22Rv1 (cell line): Measurements from ENCODE around the gene ZNF423.

ENCODE experiments used
- H3K27ac ChIP-seq: fragments of 450-650 bp; 2 replicates; pipeline ENCODE4 v1.5.1; 2017
- CTCF ChIP-seq: fragments of 450-650 bp; IDR thresholded peaks from 2 replicates; pipeline ENCODE4 v1.5.1; 2017; ENCODE audit warnings: mild to moderate bottlenecking
- ZFX ChIP-seq: fragments of 450-650 bp; IDR thresholded peaks from 2 replicates; pipeline ENCODE4 v1.6.1; 2017; ENCODE audit warnings: antibody characterized with exemption, borderline replicate concordance

ZNF423 gene

GRCh38 chr16:49634235-49635008, 221.5 kb downstream of the ZNF423 start:
- TF ChIP-seq CTCF (no peak), ZFX (no peak)
- H3K27ac ChIP-seq = no peak overlapping the region

GRCh38 chr16:49632795-49633184, 223.1 kb downstream of the ZNF423 start:
- TF ChIP-seq CTCF = no peak
- TF ChIP-seq ZFX = no peak
- no peak overlapping the region for H3K27ac ChIP-seq

- TF ChIP-seq ZFX (no peak), CTCF (no peak)
- no peak overlapping the region for H3K27ac ChIP-seq
Measured at GRCh38 chr16:49632086-49632794, 223.7 kb downstream of the ZNF423 start.

- no peak overlapping the region for H3K27ac ChIP-seq
- TF ChIP-seq CTCF = no peak
Measured at GRCh38 chr16:49631187-49632041, 224.5 kb downstream of the ZNF423 start.

- no peak overlapping the region for H3K27ac ChIP-seq
- no peak for TF ChIP-seq ZFX
- TF ChIP-seq CTCF = no peak
Measured at GRCh38 chr16:49630783-49631182, 225.1 kb downstream of the ZNF423 start.

GRCh38 chr16:49629851-49630250, 226.1 kb downstream of the ZNF423 start:
- TF ChIP-seq CTCF = no peak
- TF ChIP-seq ZFX = no peak
- no peak overlapping the region for H3K27ac ChIP-seq
